Stimulated activated CD8-positive, alpha-beta memory T cell treated with anti-CD3 and anti-CD28 coated beads, Interleukin-4, amount 100 ng/mL, for 4 hours (primary cell): Measurements from ENCODE around the gene NEURL1.

Experiments used
- DNase-seq, 2 donors: peaks; one replicate each; pipeline ENCODE4 v3.0.0-alpha.2; 2020; ENCODE audit warnings: low read depth in 2 of 2, low spot score in 1 of 2

NEURL1 gene

DNA sequence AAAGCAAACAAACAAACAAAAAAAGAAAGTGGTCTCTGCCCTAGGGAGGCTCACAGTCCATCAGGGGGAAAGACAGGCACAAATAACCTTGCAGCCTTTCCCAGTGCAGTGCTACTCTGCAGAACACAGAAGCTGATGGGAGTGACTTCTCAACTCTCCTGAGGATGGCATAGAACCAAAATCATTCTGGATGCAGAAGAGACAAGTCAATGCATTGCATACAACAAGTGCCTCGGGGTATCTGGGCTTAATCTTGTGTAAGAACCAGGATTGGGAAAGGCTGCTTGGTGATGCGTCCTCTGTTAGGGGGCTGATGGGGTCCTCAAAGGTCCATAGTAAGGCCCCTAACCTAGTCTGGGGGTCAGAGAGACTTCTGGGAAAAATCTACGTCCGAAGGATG lies 68.9 kb downstream of the NEURL1 start:
- DNase-seq, result no peak

DNA sequence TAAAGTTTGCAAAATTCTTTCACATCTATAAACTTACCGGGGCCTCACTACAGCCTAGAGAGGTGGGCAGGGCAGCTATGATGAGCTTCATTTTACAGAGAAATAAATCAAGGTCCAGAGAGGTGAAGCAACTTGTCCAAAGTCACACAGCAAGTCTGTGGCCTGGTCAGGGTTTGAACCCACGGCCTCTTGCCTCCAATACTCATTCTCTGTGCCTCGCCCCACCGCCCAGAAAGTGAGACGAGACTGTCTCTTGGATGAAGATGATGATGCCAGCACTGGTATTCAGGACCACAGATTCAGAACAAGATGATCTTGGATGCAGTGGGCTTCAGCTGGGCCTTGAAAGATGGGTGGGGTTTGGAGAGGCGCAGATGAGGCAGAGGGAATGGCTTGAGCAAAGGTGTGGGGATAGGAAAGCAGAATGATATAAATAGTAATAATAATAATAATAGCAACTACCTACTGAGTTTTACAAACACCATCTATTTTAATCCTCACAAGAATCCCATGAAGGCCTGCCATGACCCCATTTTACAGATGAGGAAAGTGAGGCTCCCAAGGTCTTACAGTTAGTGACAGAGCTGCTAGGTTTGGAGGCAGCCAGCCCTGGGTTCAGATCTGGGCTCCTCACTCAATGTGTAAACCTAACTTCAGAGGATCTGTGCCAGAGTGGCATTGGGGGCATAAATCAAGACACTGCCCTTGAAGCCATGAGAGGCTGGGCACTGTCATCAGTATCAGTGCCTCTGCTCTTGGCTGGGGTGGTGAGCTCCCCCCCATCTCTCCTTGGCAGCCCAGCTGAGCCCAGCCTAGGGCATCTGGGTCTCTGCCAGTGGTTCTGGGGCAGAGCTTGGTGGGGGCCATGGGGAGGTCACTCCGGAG lies 70.0 kb downstream of the NEURL1 start:
- no peak for DNase-seq

DNA sequence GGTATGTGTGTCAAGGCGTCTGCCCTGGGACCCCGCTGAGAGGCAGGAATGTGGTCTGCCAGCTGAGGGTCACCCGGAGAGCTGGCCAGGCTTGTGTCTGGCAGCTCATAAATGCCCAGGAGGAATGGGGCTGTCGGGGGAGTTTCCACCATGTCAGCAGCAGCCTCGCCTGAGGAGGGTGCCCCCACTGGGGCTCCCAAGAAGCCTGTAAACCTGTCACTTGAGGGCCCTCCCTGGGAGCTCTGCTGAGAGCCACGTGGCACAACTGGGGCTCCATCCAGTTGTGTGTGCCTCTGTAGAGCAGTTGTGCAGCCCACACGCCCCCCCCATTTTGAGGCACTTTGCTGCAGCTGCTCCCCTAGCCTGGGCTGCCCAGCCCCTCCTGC lies 70.6 kb downstream of the NEURL1 start:
- no peak for DNase-seq

DNA sequence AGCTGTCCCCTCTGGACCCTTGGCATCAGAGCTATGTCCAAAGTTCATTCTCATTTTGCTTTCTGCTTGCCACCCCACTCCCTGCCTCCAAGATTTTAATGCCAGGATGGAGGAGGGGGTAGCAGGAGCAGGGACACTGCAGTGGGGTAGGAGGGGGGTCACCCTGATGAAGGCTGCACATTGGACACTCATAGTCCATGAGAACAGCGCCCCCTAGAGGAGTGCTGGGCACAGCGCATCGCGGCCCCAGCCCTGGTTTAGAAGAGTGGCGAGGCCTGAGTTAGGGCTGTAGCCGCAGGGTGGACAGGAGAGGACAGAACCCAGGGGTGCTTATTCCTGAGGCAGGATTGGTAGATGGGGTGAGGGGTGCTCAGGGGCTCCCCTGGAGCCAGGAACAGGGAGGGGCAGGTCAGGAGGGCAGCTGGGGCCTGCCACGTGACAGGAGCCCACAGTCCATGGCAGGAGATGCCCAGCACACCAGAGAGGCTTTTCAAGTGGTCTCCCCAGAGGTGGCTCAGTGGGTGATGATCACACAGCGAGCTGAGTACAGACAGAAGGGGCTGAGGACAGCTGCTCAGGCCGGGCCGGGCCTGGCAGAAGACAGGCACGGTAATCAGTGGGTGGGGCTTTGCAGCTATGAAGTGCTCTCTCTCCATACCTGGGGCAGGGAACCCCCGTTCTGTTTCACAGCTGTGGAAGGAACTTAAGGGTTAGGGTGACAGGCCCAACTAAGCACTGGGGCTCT lies 71.4 kb downstream of the NEURL1 start:
- no peak for DNase-seq

DNA sequence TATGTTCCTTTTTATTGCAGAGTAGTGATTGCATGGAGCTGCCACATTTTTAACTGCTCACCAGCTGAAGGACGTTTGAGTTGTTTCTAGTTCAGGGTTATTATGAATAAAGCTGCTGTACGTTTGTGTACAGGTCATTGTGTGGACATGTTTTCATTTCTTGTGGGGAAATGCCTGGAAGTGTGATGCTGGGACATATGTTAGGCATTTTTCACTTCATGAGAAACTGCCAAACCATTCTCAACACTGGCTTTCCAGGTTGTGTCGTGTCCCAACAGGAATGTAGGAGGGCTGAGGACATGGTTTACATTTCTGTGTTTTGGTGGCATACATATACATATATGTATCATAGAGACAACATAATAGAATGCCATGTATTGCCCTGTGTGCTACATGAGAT lies 73.0 kb downstream of the NEURL1 start:
- DNase-seq, result no peak

DNA sequence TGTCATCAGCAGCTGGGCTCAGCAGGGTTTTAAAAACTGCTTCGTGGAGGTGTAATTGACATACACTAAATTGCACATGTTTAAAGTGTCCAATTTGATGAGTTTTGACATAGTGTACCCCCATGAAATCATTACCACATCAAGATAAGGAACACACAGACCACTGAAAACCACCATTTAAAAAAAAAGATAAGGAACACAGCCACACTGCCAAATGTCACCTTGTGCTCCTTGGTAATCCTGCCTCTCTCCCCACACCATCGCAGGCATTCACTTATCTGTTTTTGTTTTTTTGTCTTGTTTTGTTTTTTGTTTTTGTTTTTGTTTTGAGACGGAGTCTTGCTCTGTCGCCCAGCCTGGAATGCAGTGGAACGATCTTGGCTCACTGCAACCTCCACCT lies 75.0 kb downstream of the NEURL1 start:
- DNase-seq, result no peak

DNA sequence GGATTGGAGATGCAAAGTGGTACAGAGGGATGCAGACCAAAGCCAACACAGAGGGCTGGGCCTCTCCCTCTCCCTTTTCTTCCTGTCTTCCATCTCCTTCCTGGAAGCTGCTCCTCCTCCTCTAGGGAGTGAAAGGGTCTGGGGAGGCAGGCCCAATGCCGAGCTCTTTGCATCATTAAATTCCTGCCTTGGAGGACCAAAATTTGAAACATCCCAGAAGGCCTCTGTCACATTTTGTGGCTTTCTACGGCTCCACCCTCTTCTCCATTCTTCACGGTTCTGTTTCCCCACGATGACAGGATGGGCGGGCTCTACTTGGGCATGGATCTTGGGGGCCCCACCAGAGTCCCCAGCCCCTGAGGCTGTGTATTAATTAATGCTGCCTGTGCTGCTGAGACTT lies 76.4 kb downstream of the NEURL1 start:
- no peak for DNase-seq

DNA sequence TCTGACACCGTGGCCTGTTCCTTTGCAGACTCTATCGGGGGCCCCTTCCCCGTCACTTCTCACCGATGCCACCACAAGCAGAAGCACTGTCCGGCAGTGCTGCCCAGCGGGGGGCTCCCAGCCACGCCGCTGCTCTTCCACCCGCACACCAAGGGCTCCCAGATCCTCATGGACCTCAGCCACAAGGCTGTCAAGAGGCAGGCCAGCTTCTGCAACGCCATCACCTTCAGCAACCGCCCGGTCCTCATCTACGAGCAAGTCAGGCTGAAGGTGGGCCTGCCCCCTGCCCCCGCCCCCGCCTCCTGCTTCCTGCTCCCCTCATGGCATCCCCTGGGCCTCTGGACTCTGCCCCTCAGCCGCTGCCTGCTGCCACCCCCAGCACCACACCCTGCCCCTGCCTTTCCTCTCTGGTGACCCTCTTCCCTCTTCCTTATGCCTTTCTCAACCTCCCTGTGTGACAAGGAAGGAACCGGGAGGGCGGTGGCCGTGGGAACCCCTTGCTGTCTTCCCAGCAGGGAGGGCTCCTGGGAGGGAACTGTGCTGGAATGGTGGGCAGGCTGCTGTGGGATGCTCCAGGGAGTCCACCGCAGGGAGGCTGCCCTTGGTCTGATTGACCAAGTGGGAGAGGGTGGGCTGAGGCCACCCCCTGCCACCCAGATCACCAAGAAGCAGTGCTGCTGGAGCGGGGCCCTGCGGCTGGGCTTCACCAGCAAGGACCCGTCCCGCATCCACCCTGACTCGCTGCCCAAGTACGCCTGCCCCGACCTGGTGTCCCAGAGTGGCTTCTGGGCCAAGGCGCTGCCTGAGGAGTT lies 77.5 kb downstream of the NEURL1 start:
- DNase-seq, result no peak

DNA sequence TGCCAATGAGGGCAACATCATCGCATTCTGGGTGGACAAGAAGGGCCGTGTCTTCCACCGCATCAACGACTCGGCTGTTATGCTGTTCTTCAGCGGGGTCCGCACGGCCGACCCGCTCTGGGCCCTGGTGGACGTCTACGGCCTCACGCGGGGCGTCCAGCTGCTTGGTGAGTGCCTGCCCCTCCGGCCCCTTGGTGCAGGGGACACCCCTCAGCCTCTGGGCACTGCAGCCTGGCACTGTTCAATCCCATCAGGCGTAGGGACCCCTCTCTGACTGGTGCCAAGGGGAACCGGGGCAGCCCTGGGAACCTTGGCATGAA lies 78.1 kb downstream of the NEURL1 start:
- no peak for DNase-seq

DNA sequence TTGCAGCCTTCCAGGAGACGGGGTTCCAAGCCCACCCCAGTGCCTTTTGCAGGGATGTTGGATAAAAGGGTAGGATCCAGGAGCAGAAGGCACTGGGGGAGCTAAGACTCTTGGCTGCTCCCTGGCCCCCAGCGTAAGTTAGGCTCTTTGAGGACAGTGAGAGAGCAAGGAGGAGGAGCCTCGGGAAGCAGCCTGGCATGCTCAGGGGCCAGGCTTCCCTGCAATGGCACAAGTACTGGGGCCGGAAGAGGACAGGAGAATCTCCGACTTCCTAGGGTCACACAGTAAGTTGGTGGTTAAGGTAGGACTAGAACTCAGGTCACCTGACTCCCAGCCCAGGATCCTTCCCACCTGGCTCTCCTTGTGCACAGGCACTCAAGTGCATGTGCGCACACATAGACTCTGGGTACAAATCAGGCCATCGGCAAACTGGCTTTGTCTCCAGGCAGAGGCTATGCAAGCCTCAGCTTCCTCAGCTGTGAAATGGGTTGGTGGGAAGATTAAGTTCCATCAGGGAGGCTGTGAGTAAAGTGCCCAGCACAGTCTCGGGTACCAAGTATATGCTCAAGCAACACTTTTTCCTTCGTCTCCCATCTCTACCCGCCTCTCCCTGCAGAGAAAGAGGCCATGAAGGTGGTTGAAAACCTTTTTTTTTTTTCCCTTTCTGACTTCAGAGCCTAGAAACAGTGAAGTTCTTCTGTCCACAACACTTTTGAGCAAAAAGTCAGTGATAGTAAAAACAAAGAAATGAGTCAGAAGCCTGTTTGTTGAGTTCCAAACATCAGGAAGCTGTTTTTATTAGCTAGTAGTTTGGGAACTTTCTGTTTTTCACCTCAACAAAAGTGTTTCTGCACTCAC lies 79.1 kb downstream of the NEURL1 start:
- no peak for DNase-seq

DNA sequence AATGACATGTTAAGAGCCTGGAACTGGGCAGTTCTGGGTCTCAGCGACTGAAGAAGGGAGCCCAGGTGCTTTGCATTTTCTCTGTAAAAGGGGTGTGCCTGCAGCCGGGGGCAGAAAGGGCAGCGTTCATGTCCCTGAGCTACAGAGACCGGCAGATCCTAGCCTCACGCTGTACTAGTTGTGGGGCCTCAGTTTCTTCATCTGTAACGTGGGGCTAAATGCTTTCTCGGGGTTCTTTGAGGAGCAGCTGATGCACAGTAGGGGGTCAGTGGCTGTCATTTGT lies 79.6 kb downstream of the NEURL1 start:
- no peak for DNase-seq

DNA sequence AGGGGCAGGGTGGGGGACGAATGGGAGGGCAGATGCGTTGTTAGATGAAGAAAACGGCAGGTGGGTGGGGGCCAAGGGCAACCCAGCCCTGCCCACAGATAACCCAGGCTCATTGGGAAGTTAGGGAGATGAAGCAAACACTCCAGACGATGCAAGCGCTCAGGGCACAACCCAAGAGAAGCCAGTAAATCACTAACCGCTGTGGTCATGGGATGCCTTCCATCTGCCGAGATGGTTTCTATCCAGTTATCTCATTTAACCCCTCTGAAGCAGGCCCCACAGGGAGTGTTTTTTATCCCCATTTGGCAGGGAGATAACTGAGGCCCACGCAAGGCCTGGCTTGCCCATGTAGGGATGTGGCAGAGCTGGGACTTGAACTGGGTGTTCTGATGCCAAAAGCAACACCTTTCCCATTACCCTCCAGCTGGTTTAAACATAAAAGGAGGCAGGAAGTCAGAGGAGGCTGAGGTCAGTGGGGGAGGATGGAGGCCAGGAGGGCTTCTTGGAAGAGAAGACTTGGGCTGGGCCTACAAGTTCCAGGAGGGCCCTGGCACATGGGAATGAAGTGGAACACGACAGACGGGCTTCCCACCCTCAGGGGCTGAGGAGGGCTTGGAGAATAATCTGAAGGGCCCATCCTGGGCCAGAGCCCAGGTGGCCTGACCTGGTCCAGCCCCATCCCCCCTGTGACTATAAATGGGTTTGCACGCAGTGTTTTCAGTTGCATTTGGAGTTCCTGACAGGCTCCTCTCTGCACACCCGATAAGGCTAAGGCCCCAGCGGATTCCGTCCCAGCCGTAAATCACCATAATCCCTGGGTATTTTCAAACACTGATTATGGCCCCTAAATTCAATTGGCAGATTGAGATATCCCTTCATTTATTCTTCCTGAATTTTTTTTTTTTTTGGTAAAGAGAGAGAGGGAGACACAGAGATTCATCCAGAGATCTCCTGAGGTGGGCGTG lies 80.9 kb downstream of the NEURL1 start:
- DNase-seq, result no peak

DNA sequence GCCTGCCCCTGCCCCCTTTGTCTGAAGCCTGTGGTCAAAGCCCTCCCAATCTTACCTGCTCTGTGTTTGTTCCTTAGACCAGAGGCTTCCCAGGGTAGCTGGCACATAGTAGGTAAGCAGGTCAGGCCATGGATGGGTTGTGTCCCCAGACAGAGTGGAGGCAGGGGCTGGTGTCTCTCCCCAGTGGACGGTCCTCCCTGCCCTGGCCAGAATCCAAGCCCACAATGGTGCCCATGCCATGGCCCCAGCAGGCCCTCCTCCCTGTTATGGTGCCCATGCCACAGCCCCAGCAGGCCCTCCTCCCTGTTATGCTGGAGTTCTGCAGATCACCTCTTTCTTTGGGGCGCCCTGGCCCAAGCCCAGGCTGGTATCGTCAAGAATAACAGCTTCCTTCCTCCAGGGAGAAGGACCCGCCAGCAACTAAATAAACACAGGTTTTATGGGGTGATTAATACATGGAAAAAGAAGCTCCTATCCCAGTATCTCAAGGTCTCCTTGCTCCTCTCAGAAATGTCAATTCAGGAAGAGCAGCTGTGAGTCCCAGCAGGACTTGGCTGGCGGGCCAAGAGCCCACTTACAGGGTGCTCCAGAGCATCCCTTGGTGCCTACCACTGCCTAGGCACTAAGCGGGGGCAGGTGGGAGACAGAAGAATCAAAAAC lies 82.0 kb downstream of the NEURL1 start:
- no peak for DNase-seq

DNA sequence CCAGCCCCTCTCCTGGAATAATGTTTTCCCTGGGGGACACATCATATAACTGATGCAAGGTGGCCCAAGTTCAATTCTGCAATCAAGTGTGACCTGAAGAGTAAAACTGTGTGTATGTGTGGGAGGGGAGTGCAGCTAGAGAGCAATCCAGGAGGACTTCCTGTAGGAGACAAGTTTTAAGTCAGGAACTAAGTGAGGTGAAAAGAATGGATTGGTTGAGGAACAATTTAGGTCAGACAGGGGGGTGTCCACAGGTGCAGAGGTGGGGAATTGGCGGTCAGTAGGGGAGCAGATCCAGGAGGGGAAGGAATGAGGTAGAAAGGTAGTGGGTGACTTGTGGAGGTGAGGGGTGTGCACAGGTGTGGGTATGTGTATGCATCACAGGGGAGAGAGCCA lies 82.6 kb downstream of the NEURL1 start:
- DNase-seq, result no peak

DNA sequence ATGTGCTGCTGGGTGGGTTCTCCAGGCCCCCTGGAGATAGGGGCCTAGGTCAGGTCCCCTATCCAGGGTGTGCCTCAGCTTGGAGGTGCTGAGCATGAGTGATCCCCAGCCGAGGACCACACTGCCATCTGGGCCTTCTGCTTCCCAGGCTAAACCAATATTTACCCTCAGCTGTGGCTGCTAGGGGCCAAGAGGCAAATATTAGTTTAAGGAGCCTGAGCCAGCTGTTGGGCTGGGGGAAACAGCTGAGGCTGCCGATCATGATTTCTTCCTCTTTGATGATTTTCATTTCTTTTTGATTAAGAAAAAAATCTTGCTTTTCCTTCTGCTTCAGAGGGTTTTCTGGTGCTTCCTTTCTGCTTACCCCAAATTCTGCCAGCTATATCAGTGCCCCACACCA lies 83.4 kb downstream of the NEURL1 start:
- DNase-seq, result no peak

DNA sequence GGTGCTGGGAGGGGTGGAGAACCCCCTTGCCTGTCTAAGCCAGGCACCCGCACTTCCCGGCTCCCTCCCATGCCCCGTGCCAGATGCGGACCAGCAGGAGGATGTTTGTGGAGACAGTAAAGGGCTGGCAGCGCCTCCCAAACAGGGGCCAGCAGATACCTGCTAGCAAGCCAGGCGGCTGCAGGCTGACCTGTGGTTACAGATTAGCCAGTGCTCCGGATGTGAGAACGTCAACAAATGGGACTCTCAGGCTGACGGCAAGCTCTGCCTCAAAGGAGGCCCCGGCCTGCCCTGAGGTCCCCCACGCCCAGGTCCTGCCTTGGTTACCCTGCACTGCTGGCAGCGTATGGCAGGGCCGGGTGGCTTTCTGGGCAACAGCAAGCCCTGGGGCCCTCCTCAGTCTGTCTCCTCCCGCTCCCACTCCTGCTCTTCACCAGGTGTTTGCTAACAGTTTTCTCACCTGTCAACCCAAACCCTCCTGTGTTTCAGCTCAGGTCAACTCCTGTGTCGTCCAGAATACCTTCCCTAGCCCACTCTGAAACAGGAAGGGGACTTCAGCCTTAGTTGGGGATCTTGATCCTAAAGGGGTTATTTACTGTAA lies 85.4 kb downstream of the NEURL1 start:
- no peak for DNase-seq

DNA sequence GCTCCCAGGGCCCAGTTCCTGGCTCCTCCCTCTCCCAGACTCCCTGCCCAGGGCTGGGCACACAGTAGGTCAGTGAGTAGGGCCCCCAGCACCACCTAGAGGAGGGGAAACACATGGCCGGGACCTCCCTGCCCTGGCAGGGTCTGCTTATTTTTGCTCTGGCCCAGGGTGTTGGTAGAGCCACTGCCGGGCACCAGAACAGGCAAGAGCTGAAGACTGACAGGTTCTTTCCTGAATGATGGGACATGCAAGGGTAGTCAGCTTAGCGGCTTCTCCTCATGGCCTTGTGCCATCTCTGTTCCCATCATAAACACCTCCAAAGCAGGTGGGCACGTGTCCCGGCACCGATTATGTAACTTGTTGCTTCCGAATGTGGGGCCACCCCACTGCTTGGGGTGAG lies 86.5 kb downstream of the NEURL1 start:
- DNase-seq, result no peak

DNA sequence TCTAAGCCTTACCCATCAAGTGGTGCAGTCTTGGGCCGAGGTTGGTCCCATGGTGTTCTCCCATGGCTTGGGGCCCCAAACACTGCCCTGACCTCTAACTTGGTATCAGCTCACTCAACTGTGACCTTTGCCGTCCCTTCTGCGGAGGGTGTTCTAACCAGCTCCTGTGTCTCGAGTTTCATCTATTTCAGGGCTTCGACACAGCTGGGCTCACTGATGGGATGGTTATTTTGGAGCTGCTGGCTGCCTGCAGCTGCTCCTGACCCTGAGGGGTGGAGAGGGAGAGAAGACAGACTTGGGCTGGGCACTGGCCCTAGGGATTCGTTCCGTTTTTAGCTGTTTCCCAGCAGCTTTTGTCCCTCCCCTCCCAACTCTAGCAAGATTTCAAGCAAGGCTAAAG lies 86.9 kb downstream of the NEURL1 start:
- no peak for DNase-seq

DNA sequence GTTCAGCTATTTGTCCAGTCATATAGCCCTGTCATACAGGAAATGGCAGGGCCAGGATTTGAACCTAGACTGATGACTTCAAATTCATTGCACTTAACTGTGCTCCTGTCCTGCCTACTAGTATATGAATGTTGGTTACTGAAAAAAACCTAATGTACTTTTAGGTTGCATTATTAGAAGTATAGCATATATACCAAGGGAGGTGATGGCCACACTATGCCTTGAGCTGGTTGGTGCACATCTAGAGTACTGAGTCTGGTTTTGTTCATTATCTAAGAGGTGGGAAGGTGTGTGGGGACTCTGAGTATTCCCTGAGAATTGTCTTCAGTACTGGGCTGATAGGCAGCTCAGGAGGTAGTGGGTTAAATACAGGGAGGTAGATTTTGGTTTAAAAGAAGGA lies 88.0 kb downstream of the NEURL1 start:
- DNase-seq, result no peak
